ENCODE results near the gene RNF151.
"Not testable (repeated sequence)": the region's sequence is repeated elsewhere in the genome, so short reads cannot be mapped to it uniquely, and the experiment has no call there.

The RNF151 gene

GRCh38 chr16:1950559-1950958 lies 16.1 kb upstream of the RNF151 start:
- TF ChIP-seq CTCF (IDR thresholded peaks at IDR 0.05; ENCODE audit: control insufficient read depth, extremely low read depth, insufficient read depth): no peak
- H3K4me3 ChIP-seq (ENCODE audit: low read depth, low read length): no peak overlapping the region
- no peak for DNase-seq (ENCODE audit: low read depth)

- no peak for TF ChIP-seq CTCF (IDR thresholded peaks at IDR 0.05; ENCODE audit: control insufficient read depth, extremely low read depth, insufficient read depth)
- H3K4me3 ChIP-seq (ENCODE audit: low read depth, low read length): no peak overlapping the region
- DNase-seq (ENCODE audit: low read depth): no peak
Observed at GRCh38 chr16:1953734-1954133, 12.9 kb upstream of the RNF151 start.

- not testable (repeated sequence) for H3K4me3 ChIP-seq (ENCODE audit: low read depth, low read length); DNase-seq (ENCODE audit: low read depth)
Observed at GRCh38 chr16:1957434-1958142, 9.1 kb upstream of the RNF151 start.

GRCh38 chr16:1958143-1958491 lies 8.5 kb upstream of the RNF151 start:
- H3K4me3 ChIP-seq (ENCODE audit: low read depth, low read length); DNase-seq (ENCODE audit: low read depth): not testable (repeated sequence)

GRCh38 chr16:1958715-1959268 lies 7.9 kb upstream of the RNF151 start:
- no peak overlapping the region; the same call in 1 of the 2 replicates for H3K4me3 ChIP-seq (ENCODE audit: low read depth, low read length)
- no peak for TF ChIP-seq CTCF (IDR thresholded peaks at IDR 0.05; ENCODE audit: control insufficient read depth, extremely low read depth, insufficient read depth)
- no peak for DNase-seq (ENCODE audit: low read depth)

- DNase-seq (ENCODE audit: low read depth): peak; percentile 77
- peak within 1 kb of the TSS; percentile 88 for H3K4me3 ChIP-seq (ENCODE audit: low read depth, low read length)
- TF ChIP-seq CTCF (IDR thresholded peaks at IDR 0.05; ENCODE audit: control insufficient read depth, extremely low read depth, insufficient read depth): peak; percentile 85
Observed at GRCh38 chr16:1959269-1960039, 7.2 kb upstream of the RNF151 start, which contains the start of gene NDUFB10. TSS of gene NDUFB10 (plus strand) at chr16:1959538. CDS start at chr16:1959625, 87 bp downstream.

GRCh38 chr16:1960665-1961630 lies 5.7 kb upstream of the RNF151 start:
- H3K4me3 ChIP-seq (ENCODE audit: low read depth, low read length): peak overlapping the region; percentile 88
- DNase-seq (ENCODE audit: low read depth): no peak
- no peak for TF ChIP-seq CTCF (IDR thresholded peaks at IDR 0.05; ENCODE audit: control insufficient read depth, extremely low read depth, insufficient read depth)

All from LNCaP clone FGC (cell line).